ENCODE data around the gene AMOT. TPM values are rescaled to one million over a fixed set of nuclear protein-coding genes. Genes with fewer than 3 reads are reported as not detected.

Gene AMOT
- total and polyA plus RNA-seq, 2 of the 4 experiments (the other 2 are of a cell fraction), result 4.7 to 9.1 TPM

DNA sequence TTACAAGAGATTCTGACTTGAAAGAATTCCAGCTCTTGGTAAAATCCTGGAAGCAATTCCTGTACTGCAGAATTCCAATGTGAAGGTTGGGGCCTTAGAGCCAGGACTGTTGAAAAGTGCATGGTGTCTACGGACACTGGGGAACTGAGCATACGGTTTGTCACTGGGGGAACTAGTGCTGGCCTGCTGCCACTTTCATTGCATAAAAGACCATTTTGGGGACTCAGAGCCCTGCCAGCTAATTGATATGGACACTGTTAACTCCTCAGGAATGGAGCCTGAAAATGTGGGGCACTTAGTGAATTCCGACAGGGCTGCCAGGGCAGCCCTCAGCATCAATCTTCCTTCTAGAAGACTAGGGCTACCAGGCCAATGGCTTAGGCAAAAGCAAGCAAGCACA lies 55.9 kb downstream of the AMOT start:
- dilution Hi-C loops (cut with HindIII; ENCODE audit: low sequenced_read_pairs, unreplicated experiment), result no loop called here
- ChIA-PET POLR2A (ENCODE audit: unreplicated experiment) (no interaction called here), CTCF (no interaction called here)
- 80% methylated on average over 1 of the region's 3 CpGs; no CpG with 5 or more reads in 1 of the 2 experiments for WGBS, 2 experiments (ENCODE audit: extremely low coverage in 2 of 2, insufficient read length in 1 of 2)
- no peak overlapping the region for H3K18ac ChIP-seq (ENCODE audit: low read depth, low read length)
- H3K9me3 ChIP-seq (ENCODE audit: control insufficient read depth, insufficient read depth, low read length), result 0 out of 2 replicates have a peak, but pooled peaks cover 2% of the 10 kb centered on the region
- H4K8ac ChIP-seq (ENCODE audit: low read depth in 2 of 2, low read length in 2 of 2), result no peak overlapping the region
- ATAC-seq (ENCODE audit: low read depth) (no peak), DNase-seq (no peak)
- H4K91ac ChIP-seq (ENCODE audit: insufficient read depth, low read depth, low read length), result no peak overlapping the region
- H3K36me3 ChIP-seq (ENCODE audit: control insufficient read depth, insufficient read depth, low read length), result peaks cover 4% of the 10 kb centered on the region
- TF ChIP-seq NFE2L2 (IDR thresholded peaks at IDR 0.05; ENCODE audit: low read depth, low read length), result no peak
- TF ChIP-seq RFX5 (IDR thresholded peaks at IDR 0.05; ENCODE audit: low read depth, low read length), result no peak
- TF ChIP-seq BHLHE40 (IDR thresholded peaks at IDR 0.05; ENCODE audit: low read depth, low read length), result no peak
- TF ChIP-seq, protein P1, sequence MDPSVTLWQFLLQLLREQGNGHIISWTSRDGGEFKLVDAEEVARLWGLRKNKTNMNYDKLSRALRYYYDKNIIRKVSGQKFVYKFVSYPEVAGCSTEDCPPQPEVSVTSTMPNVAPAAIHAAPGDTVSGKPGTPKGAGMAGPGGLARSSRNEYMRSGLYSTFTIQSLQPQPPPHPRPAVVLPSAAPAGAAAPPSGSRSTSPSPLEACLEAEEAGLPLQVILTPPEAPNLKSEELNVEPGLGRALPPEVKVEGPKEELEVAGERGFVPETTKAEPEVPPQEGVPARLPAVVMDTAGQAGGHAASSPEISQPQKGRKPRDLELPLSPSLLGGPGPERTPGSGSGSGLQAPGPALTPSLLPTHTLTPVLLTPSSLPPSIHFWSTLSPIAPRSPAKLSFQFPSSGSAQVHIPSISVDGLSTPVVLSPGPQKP (IDR thresholded peaks at IDR 0.05; ENCODE audit: borderline replicate concordance, low read depth, low read length), result no peak
- no peak for TF ChIP-seq MAZ (IDR thresholded peaks at IDR 0.05; ENCODE audit: borderline replicate concordance, low read depth, low read length)
- no peak for TF ChIP-seq POLR2A (IDR thresholded peaks at IDR 0.05; ENCODE audit: low read depth, low read length)
- TF ChIP-seq MAFK (IDR thresholded peaks at IDR 0.05; ENCODE audit: low read depth, low read length), result no peak
- TF ChIP-seq CHD1 (IDR thresholded peaks at IDR 0.05; ENCODE audit: low read depth, low read length), result no peak
- no peak for TF ChIP-seq CEBPB (IDR thresholded peaks at IDR 0.05; ENCODE audit: low read depth, low read length)
- TF ChIP-seq RAD21 (IDR thresholded peaks at IDR 0.05; ENCODE audit: low read length), result no peak
- no peak for TF ChIP-seq FOS (IDR thresholded peaks at IDR 0.05; ENCODE audit: low read depth, low read length)
- TF ChIP-seq, protein P2, sequence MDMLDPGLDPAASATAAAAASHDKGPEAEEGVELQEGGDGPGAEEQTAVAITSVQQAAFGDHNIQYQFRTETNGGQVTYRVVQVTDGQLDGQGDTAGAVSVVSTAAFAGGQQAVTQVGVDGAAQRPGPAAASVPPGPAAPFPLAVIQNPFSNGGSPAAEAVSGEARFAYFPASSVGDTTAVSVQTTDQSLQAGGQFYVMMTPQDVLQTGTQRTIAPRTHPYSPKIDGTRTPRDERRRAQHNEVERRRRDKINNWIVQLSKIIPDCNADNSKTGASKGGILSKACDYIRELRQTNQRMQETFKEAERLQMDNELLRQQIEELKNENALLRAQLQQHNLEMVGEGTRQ (IDR thresholded peaks at IDR 0.05; ENCODE audit: low read depth, low read length), result no peak
- TF ChIP-seq, protein P3, sequence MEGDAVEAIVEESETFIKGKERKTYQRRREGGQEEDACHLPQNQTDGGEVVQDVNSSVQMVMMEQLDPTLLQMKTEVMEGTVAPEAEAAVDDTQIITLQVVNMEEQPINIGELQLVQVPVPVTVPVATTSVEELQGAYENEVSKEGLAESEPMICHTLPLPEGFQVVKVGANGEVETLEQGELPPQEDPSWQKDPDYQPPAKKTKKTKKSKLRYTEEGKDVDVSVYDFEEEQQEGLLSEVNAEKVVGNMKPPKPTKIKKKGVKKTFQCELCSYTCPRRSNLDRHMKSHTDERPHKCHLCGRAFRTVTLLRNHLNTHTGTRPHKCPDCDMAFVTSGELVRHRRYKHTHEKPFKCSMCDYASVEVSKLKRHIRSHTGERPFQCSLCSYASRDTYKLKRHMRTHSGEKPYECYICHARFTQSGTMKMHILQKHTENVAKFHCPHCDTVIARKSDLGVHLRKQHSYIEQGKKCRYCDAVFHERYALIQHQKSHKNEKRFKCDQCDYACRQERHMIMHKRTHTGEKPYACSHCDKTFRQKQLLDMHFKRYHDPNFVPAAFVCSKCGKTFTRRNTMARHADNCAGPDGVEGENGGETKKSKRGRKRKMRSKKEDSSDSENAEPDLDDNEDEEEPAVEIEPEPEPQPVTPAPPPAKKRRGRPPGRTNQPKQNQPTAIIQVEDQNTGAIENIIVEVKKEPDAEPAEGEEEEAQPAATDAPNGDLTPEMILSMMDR (conservative IDR thresholded peaks at IDR 0.05; ENCODE audit: low read depth, low read length), result no peak
- TF ChIP-seq MXI1 (IDR thresholded peaks at IDR 0.05; ENCODE audit: borderline replicate concordance, low read depth, low read length), result no peak
- TF ChIP-seq SMC3 (IDR thresholded peaks at IDR 0.05; ENCODE audit: low read depth, low read length), result no peak
- TF ChIP-seq RCOR1 (IDR thresholded peaks at IDR 0.05; ENCODE audit: insufficient replicate concordance, low read length), result no peak
- H2AK9ac ChIP-seq (replicated peaks; ENCODE audit: low read depth, low read length, poor library complexity), result no peak overlapping the region
- H4K5ac ChIP-seq (ENCODE audit: low read depth, low read length), result no peak overlapping the region
- no peaks in the 10 kb centered on the region for H3K9me1 ChIP-seq (ENCODE audit: insufficient read depth, low read length)
- no peak overlapping the region for H2BK120ac ChIP-seq (ENCODE audit: low read depth, low read length)
- no peak overlapping the region for H3K4ac ChIP-seq (ENCODE audit: low read depth, low read length)
- H3K4me3 ChIP-seq (ENCODE audit: insufficient read depth, low read depth, low read length), result no peak overlapping the region
- no peaks in the 10 kb centered on the region for H3K79me1 ChIP-seq (ENCODE audit: low read depth in 1 of 2, low read length in 2 of 2)
- BruUV-seq (replicated peaks), result no TSS peak
- H3K4me2 ChIP-seq (ENCODE audit: low read depth, low read length), result no peak overlapping the region
- H3K27ac ChIP-seq (ENCODE audit: insufficient read depth, low read length), result no peak overlapping the region
- H2AFZ ChIP-seq (replicated peaks; ENCODE audit: low read length, poor library complexity), result no peak overlapping the region
- H3K56ac ChIP-seq (ENCODE audit: extremely low read depth, insufficient read depth, low read length), result no peak overlapping the region
- in situ Hi-C loops (cut with MboI; ENCODE audit: low sequenced_read_pairs), result no loop called here
- H3K9ac ChIP-seq (ENCODE audit: low read depth, low read length), result no peak overlapping the region
- H2BK15ac ChIP-seq (ENCODE audit: low read depth, low read length), result no peak overlapping the region
- no peak overlapping the region for H2BK20ac ChIP-seq (ENCODE audit: low read depth, low read length)
- no peak overlapping the region for H3K23ac ChIP-seq (ENCODE audit: low read depth, low read length)
- H3K4me1 ChIP-seq (ENCODE audit: control insufficient read depth, insufficient read depth, low read length), result no peaks in the 10 kb centered on the region
- no peak overlapping the region for H2BK5ac ChIP-seq (ENCODE audit: low read depth, low read length, poor library complexity, severe bottlenecking)
- no peak overlapping the region for H3K14ac ChIP-seq (replicated peaks; ENCODE audit: low read depth, low read length)
- no peak overlapping the region for H2AK5ac ChIP-seq (ENCODE audit: low read depth, low read length)
- H3K27me3 ChIP-seq (ENCODE audit: control insufficient read depth, insufficient read depth, low read length), result peaks cover 2% of the 10 kb centered on the region; the same call in 1 of the 2 replicates
- H4K20me1 ChIP-seq (ENCODE audit: insufficient read depth, low read length), result no peaks in the 10 kb centered on the region
- intact Hi-C loops (cut with micrococcal nuclease), result no loop called here
